Tibial nerve (tissue), 4 donors: Measurements from ENCODE around the gene MDGA2. TPM values are rescaled to one million over a fixed set of nuclear protein-coding genes. Genes with fewer than 3 reads are reported as not detected.

Source experiments
- DNase-seq, 2 donors: peaks; one replicate each; pipeline ENCODE4 v3.0.0-alpha.2; 2019; ENCODE audit warnings: low spot score in 2 of 2
- H3K27ac ChIP-seq, 4 donors: fragments of 200-600 bp; sonication (generic) in 3 of 4; one replicate each; pipeline ENCODE4 v1.5.1; 2017 to 2019; ENCODE audit warnings: mild to moderate bottlenecking in 1 of 4
- H3K27me3 ChIP-seq, 2 donors: fragments of 200-600 bp; sonication (generic) in 1 of 2; one replicate each; pipeline versions ENCODE4 v1.5.1 to v1.6.0; 2017 to 2019
- H3K36me3 ChIP-seq, 3 donors: fragments of 200-600 bp; sonication (generic); one replicate each; pipeline ENCODE4 v1.5.1; 2018 to 2019
- H3K4me1 ChIP-seq, 4 donors: fragments of 200-600 bp; sonication (generic) in 3 of 4; one replicate each; pipeline ENCODE4 v1.5.1; 2017 to 2019
- H3K4me3 ChIP-seq, 4 donors: fragments of 200-600 bp; sonication (generic) in 3 of 4; one replicate each; pipeline ENCODE4 v1.5.1; 2017 to 2019; ENCODE audit warnings: mild to moderate bottlenecking in 1 of 4, moderate library complexity in 1 of 4
- H3K9me3 ChIP-seq, 4 donors: fragments of 200-600 bp; sonication (generic) in 3 of 4; one replicate each; pipeline ENCODE4 v1.5.1; 2017 to 2019
- EP300 ChIP-seq, 2 donors: sonication (generic); formaldehyde crosslinking; IDR thresholded peaks; one replicate each; pipeline ENCODE4 v1.6.1; 2017; ENCODE audit warnings: antibody characterized with exemption in 2 of 2, mild to moderate bottlenecking in 1 of 2
- POLR2A ChIP-seq, 2 donors: fragments of 450-650 bp; IDR thresholded peaks; one replicate each; pipeline ENCODE4 v1.6.1; 2017; ENCODE audit warnings: antibody characterized with exemption in 2 of 2, mild to moderate bottlenecking in 2 of 2, moderate library complexity in 2 of 2
- WGBS, 2 donors: methylation state at CpG; one replicate each; pipeline ENCODE4 v1.1.5; 2018; 5-methylcytosine and 5-hydroxymethylcytosine counted together
- total RNA-seq, 4 donors: library from RNA; depleted of rRNA; stranded (reverse); fragments of >200 nt; gene quantifications; one replicate each; pipeline ENCODE4 v1.1.0, GENCODE V29; 2016
- TF ChIP-seq, protein P1 (sequence below), 5 experiments: fragments of 200-600 bp in 3 of 5; fragments of 450-650 bp in 2 of 5; sonication (generic) in 3 of 5; IDR thresholded peaks; one replicate each; pipeline ENCODE4 v1.5.1; 2016 to 2019; ENCODE audit warnings: antibody characterized with exemption in 5 of 5, mild to moderate bottlenecking in 3 of 5, moderate library complexity in 2 of 5

The MDGA2 gene
- total RNA-seq, 4 donors from 2014 or later = under 0.01 TPM; not detected in 3

DNA sequence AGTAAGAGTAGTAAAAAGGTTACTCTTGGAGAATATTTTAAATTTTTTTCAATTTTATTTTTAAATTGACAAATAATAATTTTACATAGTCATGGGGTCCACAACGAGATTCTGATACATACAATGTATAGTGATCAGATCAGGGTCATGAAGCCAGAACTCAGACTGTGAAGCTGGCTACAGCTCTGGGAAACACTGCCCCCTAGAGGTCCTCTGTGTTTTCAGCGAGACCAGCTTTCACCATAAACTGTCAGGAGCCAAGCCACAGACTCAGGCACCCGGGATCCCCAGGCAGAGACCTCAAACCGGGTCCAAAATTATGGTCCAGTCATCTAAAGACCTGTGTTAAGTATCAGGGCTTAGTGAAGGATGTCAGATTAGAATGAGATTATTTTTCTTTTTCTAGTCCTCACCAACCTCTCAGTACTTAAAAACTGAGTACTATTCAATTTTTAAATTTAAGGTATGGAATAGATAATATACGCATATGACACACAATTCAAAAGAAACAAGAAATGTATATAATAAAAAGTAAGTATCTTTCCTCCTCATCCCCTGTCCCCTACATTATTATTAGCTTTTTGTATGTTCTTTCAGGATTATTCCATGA is 397.1 kb downstream of the MDGA2 start:
- H3K4me1 ChIP-seq = no peaks in the 10 kb centered on the region
- WGBS, 2 donors = 36 to 37% methylated on average over 5 of the region's 5 CpGs
- H3K27me3 ChIP-seq = no peaks in the 10 kb centered on the region
- no peaks in the 10 kb centered on the region for H3K9me3 ChIP-seq
- DNase-seq = peak in 1 of 2 donors; percentile 24
- H3K27ac ChIP-seq = no peak overlapping the region
- no peaks in the 10 kb centered on the region for H3K36me3 ChIP-seq
- TF ChIP-seq, protein P1, sequence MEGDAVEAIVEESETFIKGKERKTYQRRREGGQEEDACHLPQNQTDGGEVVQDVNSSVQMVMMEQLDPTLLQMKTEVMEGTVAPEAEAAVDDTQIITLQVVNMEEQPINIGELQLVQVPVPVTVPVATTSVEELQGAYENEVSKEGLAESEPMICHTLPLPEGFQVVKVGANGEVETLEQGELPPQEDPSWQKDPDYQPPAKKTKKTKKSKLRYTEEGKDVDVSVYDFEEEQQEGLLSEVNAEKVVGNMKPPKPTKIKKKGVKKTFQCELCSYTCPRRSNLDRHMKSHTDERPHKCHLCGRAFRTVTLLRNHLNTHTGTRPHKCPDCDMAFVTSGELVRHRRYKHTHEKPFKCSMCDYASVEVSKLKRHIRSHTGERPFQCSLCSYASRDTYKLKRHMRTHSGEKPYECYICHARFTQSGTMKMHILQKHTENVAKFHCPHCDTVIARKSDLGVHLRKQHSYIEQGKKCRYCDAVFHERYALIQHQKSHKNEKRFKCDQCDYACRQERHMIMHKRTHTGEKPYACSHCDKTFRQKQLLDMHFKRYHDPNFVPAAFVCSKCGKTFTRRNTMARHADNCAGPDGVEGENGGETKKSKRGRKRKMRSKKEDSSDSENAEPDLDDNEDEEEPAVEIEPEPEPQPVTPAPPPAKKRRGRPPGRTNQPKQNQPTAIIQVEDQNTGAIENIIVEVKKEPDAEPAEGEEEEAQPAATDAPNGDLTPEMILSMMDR (IDR thresholded peaks at IDR 0.05) = peak in 4 of 5 experiments; percentile 22 to 65 (median 42)
- TF ChIP-seq POLR2A (IDR thresholded peaks at IDR 0.05) = no peak
- no peak for TF ChIP-seq EP300 (IDR thresholded peaks at IDR 0.05)
- H3K4me3 ChIP-seq = no peak overlapping the region

GRCh38 chr14:47277703-47278102 is 397.7 kb downstream of the MDGA2 start:
- no peaks in the 10 kb centered on the region for H3K36me3 ChIP-seq
- 78 to 92% methylated on average over 1 of the region's 1 CpG for WGBS, 2 donors
- no peak overlapping the region for H3K27ac ChIP-seq
- DNase-seq = no peak
- H3K27me3 ChIP-seq = no peaks in the 10 kb centered on the region
- H3K9me3 ChIP-seq = no peaks in the 10 kb centered on the region
- H3K4me3 ChIP-seq = no peak overlapping the region
- no peak for TF ChIP-seq EP300 (IDR thresholded peaks at IDR 0.05)
- TF ChIP-seq POLR2A (IDR thresholded peaks at IDR 0.05) = no peak
- TF ChIP-seq, protein P1 (IDR thresholded peaks at IDR 0.05) = no peak
- no peaks in the 10 kb centered on the region for H3K4me1 ChIP-seq

DNA sequence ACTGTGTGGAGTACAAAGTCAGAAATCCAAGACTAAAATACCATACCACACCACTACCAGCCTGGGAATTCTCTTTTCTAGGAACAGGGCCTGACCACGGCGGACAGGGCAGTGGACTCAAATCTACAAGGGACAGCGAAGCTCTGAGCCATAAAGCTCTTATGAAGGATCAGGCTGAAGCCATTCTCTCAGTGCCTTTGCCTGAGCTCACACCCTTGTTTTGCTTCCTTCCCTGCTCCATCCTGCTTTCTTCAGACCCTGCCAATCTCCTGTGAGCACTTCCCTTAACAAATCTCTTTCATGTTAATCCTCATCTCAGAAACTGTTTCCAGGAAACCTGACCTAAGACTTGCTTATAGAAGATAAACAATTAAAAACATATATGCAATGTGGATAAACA is 398.5 kb downstream of the MDGA2 start:
- Histone ChIP-seq H3K27ac (no peak overlapping the region), H3K4me1 (no peaks in the 10 kb centered on the region), H3K4me3 (no peak overlapping the region), H3K36me3 (no peaks in the 10 kb centered on the region), H3K27me3 (no peaks in the 10 kb centered on the region), H3K9me3 (no peaks in the 10 kb centered on the region)
- no peak for TF ChIP-seq POLR2A (IDR thresholded peaks at IDR 0.05)
- TF ChIP-seq, protein P1 (IDR thresholded peaks at IDR 0.05) = no peak
- TF ChIP-seq EP300 (IDR thresholded peaks at IDR 0.05) = no peak
- no peak for DNase-seq
- WGBS, 2 donors = 67 to 75% methylated on average over 3 of the region's 3 CpGs

- H3K36me3 ChIP-seq = no peaks in the 10 kb centered on the region
- no peaks in the 10 kb centered on the region for H3K27me3 ChIP-seq
- DNase-seq = no peak
- no peak overlapping the region for H3K27ac ChIP-seq
- TF ChIP-seq EP300 (IDR thresholded peaks at IDR 0.05) = no peak
- no peak for TF ChIP-seq POLR2A (IDR thresholded peaks at IDR 0.05)
- TF ChIP-seq, protein P1 (IDR thresholded peaks at IDR 0.05) = no peak
- no peaks in the 10 kb centered on the region for H3K4me1 ChIP-seq
- H3K9me3 ChIP-seq = no peaks in the 10 kb centered on the region
- WGBS, 2 donors = 73 to 78% methylated on average over 5 of the region's 5 CpGs
- no peak overlapping the region for H3K4me3 ChIP-seq
Measured at GRCh38 chr14:47273939-47274338, 401.5 kb downstream of the MDGA2 start.

- H3K36me3 ChIP-seq = no peaks in the 10 kb centered on the region
- TF ChIP-seq, protein P1 (IDR thresholded peaks at IDR 0.05) = no peak
- TF ChIP-seq EP300 (IDR thresholded peaks at IDR 0.05) (no peak), POLR2A (IDR thresholded peaks at IDR 0.05) (no peak)
- WGBS, 2 donors = 53 to 56% methylated on average over 4 of the region's 4 CpGs
- H3K27ac ChIP-seq = no peak overlapping the region
- H3K4me3 ChIP-seq = no peak overlapping the region
- no peak for DNase-seq
- no peaks in the 10 kb centered on the region for H3K4me1 ChIP-seq
- H3K27me3 ChIP-seq = no peaks in the 10 kb centered on the region
- H3K9me3 ChIP-seq = no peaks in the 10 kb centered on the region
Measured at GRCh38 chr14:47270715-47271114, 404.7 kb downstream of the MDGA2 start.
